ENCODE results near the gene FCHSD2.

GRCh38 chr11:72962084-72962483 is 180.0 kb downstream of the FCHSD2 start:
- no peak for TF ChIP-seq ZNF132 (tag by site-specific recombination; IDR thresholded peaks at IDR 0.05; ENCODE audit: borderline replicate concordance)
- TF ChIP-seq CTCF (tag by site-specific recombination; IDR thresholded peaks at IDR 0.05), result no peak
- no peak for TF ChIP-seq KLF16 (tag by site-specific recombination; IDR thresholded peaks at IDR 0.05)
- TF ChIP-seq REST (tag by site-specific recombination; IDR thresholded peaks at IDR 0.05), result no peak
- TF ChIP-seq WT1 (tag by site-specific recombination; IDR thresholded peaks at IDR 0.05), result no peak

All from HEK293 (cell line).